HCT116 (cell line): Measurements from ENCODE around the gene IL3RA.

ENCODE experiments used
- CTCF ChIP-seq, 3 experiments: fragments of 200-600 bp in 1 of 3; sonication (generic) in 1 of 3; IDR thresholded peaks in 2 of 3; conservative IDR thresholded peaks in 1 of 3; 2 replicates each; pipeline ENCODE4 v1.5.1; 2012 to 2017; ENCODE audit warnings: low read depth in 2 of 3, low read length in 2 of 3, antibody characterized with exemption in 1 of 3, borderline replicate concordance in 1 of 3, control low read depth in 1 of 3, mild to moderate bottlenecking in 1 of 3, mixed read lengths in 1 of 3, mixed run types in 1 of 3, moderate library complexity in 1 of 3; ENCODE audit not compliant: insufficient read depth in 1 of 3
- ELF1 ChIP-seq: IDR thresholded peaks from 2 replicates; pipeline ENCODE4 v1.6.1; 2012; ENCODE audit warnings: low read depth, borderline replicate concordance
- EZH2 ChIP-seq: fragments of 200-600 bp; sonication (generic); IDR thresholded peaks from 2 replicates; pipeline ENCODE4 v1.6.1; 2017; ENCODE audit warnings: antibody characterized with exemption, mixed run types
- EZH2phosphoT487 ChIP-seq: fragments of 200-600 bp; IDR thresholded peaks from 2 replicates; pipeline ENCODE4 v1.6.1; 2018; ENCODE audit warnings: antibody characterized with exemption, borderline replicate concordance
- POLR2A ChIP-seq: IDR thresholded peaks from 2 replicates; pipeline ENCODE4 v1.7.0; 2011; ENCODE audit warnings: borderline replicate concordance; ENCODE audit not compliant: insufficient read depth, insufficient read length; ENCODE audit errors: extremely low read depth
- POLR2AphosphoS5 ChIP-seq: IDR thresholded peaks from 2 replicates; pipeline ENCODE4 v1.6.1; 2011; ENCODE audit warnings: mild to moderate bottlenecking, low read depth, low read length, moderate library complexity
- SIN3A ChIP-seq: IDR thresholded peaks from 2 replicates; pipeline ENCODE4 v1.6.1; 2012; ENCODE audit warnings: low read depth
- SP1 ChIP-seq: IDR thresholded peaks from 2 replicates; pipeline ENCODE4 v1.6.1; 2012; ENCODE audit warnings: low read depth
- TCF7L2 ChIP-seq: IDR thresholded peaks from 2 replicates; pipeline ENCODE4 v1.7.0; 2011; ENCODE audit warnings: borderline replicate concordance, inconsistent platforms; ENCODE audit not compliant: insufficient read depth, insufficient read length; ENCODE audit errors: extremely low read depth
- ZBTB33 ChIP-seq: IDR thresholded peaks from 2 replicates; pipeline ENCODE4 v1.6.1; 2011; ENCODE audit warnings: mild to moderate bottlenecking, low read length, moderate library complexity; ENCODE audit not compliant: insufficient replicate concordance; ENCODE audit errors: extremely low read depth
- ZFX ChIP-seq: fragments of 450-650 bp; IDR thresholded peaks from 2 replicates; pipeline ENCODE4 v1.6.1; 2017
- ZNF274 ChIP-seq: fragments of 200-500 bp; sonication (Bioruptor generic); IDR thresholded peaks from 2 replicates; pipeline ENCODE4 v1.6.1; 2014; ENCODE audit warnings: mild to moderate bottlenecking, low read depth, low read length, inconsistent platforms

GRCh38 chrX:1387141-1387776 lies 50.7 kb downstream of the IL3RA start:
- no peak for TF ChIP-seq ZFX
- no peak for TF ChIP-seq SIN3A
- no peak for TF ChIP-seq EZH2phosphoT487
- TF ChIP-seq EZH2: no peak
- no peak for TF ChIP-seq POLR2AphosphoS5
- TF ChIP-seq POLR2A: no peak
- TF ChIP-seq CTCF (IDR thresholded peaks at IDR 0.05 in 2 of 3, conservative IDR thresholded peaks at IDR 0.05 in 1 of 3; ENCODE audit: borderline replicate concordance in 1 of 3, insufficient read depth in 1 of 3, low read depth in 2 of 3, low read length in 2 of 3): no peak
- no peak for TF ChIP-seq SP1
- TF ChIP-seq ELF1: no peak
- TF ChIP-seq ZNF274: no peak
- no peak for TF ChIP-seq ZBTB33
- no peak for TF ChIP-seq TCF7L2
